CD4-positive, alpha-beta memory T cell (primary cell): ENCODE results near the gene BAIAP2L1. TPM values are rescaled to one million over a fixed set of nuclear protein-coding genes. Genes with fewer than 3 reads are reported as not detected.

Experiments
- CTCF ChIA-PET: fragments of 350-600 bp; sonication (Branson Sonifier 250); formaldehyde crosslinking; loops from one replicate; lab custom pipeline; 2021; ENCODE audit warnings: inconsistent platforms; ENCODE audit not compliant: partially characterized antibody; lab: Charles Lee
- POLR2A ChIA-PET: fragments of 350-600 bp; sonication (Branson Sonifier 250); formaldehyde crosslinking; loops from one replicate; lab custom pipeline; 2021; ENCODE audit not compliant: partially characterized antibody; lab: Charles Lee
- DNase-seq, 5 donors: peaks; one replicate each; pipeline versions ENCODE4 v3.0.0 to v3.0.0-alpha.2; 2020 to 2022; ENCODE audit warnings: mixed read lengths in 1 of 5
- H3K27ac ChIP-seq: one replicate; pipeline ENCODE4 v1.7.0; 2013; ENCODE audit warnings: low read depth, low read length
- H3K27me3 ChIP-seq: 2 replicates; pipeline ENCODE4 v1.7.0; 2013; ENCODE audit warnings: mild to moderate bottlenecking, low read length, moderate library complexity; ENCODE audit not compliant: insufficient read depth
- H3K36me3 ChIP-seq: 2 replicates; pipeline ENCODE4 v1.7.0; 2013; ENCODE audit warnings: mild to moderate bottlenecking, low read length, moderate library complexity; ENCODE audit not compliant: insufficient read depth
- H3K4me1 ChIP-seq: 2 replicates; pipeline ENCODE4 v1.7.0; 2013; ENCODE audit warnings: mild to moderate bottlenecking, low read length, moderate library complexity; ENCODE audit not compliant: insufficient read depth
- H3K4me3 ChIP-seq, 2 donors: one replicate each; pipeline ENCODE4 v1.7.0; 2013; ENCODE audit warnings: low read length in 2 of 2, mild to moderate bottlenecking in 1 of 2
- H3K9me3 ChIP-seq, 2 donors: one replicate each; pipeline ENCODE4 v1.7.0; 2013; ENCODE audit warnings: low read length in 2 of 2, control low read depth in 1 of 2; ENCODE audit not compliant: control insufficient read depth in 1 of 2
- H3K27ac Mint-ChIP-seq, 7 donors: one replicate each; pipeline ENCODE4 v1.8.0; 2020 to 2021; ENCODE audit warnings: mixed read lengths in 7 of 7, mild to moderate bottlenecking in 6 of 7, inconsistent platforms in 3 of 7, moderate library complexity in 3 of 7
- H3K27me3 Mint-ChIP-seq, 2 donors: one replicate each; pipeline ENCODE4 v1.8.0; 2020 to 2021; ENCODE audit warnings: mixed read lengths in 2 of 2
- H3K36me3 Mint-ChIP-seq, 2 donors: one replicate each; pipeline ENCODE4 v1.8.0; 2020 to 2021; ENCODE audit warnings: mixed read lengths in 2 of 2, inconsistent platforms in 1 of 2, mild to moderate bottlenecking in 1 of 2
- H3K4me1 Mint-ChIP-seq, 4 donors: one replicate each; pipeline ENCODE4 v1.8.0; 2020 to 2021; ENCODE audit warnings: mixed read lengths in 4 of 4, mild to moderate bottlenecking in 1 of 4
- H3K4me3 Mint-ChIP-seq, 8 donors: one replicate each; pipeline ENCODE4 v1.8.0; 2020 to 2021; ENCODE audit warnings: mixed read lengths in 8 of 8, mild to moderate bottlenecking in 7 of 8, moderate library complexity in 6 of 8, inconsistent platforms in 3 of 8
- H3K9me3 Mint-ChIP-seq, 8 donors: one replicate each; pipeline ENCODE4 v1.8.0; 2020 to 2021; ENCODE audit warnings: mixed read lengths in 8 of 8, mild to moderate bottlenecking in 5 of 8, inconsistent platforms in 3 of 8, moderate library complexity in 1 of 8
- intact Hi-C: fragments of 100-400 bp; cut with micrococcal nuclease; formaldehyde crosslinking; loops from one replicate; pipeline ENCODE4 v1.15.1; 2023
- polyA plus RNA-seq, 2 donors: library from polyadenylated mRNA; unstranded; fragments of 300-500 nt; fragmentation: Illumina TruSeq; gene quantifications; one replicate each; pipeline ENCODE4 v1.2.3, GENCODE V29; 2021
- total RNA-seq, 2 experiments: library from RNA; stranded (reverse); gene quantifications; one replicate each; pipeline ENCODE4 v1.2.3, GENCODE V29; 2021

Gene BAIAP2L1
- total and polyA plus RNA-seq, 4 experiments from 2014 or later = 0.32 to 0.42 (median 0.37) TPM

DNA sequence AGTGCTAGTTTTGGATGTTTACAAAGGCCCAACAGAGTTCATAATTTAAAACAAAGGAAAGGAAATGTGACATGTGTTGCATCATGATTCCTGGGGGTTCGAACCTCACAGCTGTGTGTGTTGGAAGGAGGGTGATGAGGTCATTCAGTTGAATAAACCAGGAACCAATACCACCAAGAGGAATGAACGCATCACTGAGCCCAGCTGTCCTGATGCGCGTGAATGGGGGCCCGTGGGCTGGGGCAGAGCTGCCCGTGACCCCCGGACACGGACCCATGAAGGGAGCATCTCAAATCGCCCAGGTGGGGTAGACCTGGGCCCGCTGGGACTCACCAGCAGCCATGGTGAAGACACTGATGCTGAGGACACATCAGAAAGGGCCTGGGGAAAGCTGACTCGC lies 86.4 kb downstream of the BAIAP2L1 start:
- Mint-ChIP-seq H3K9me3 (peaks cover 0 to 7% (median 1%) of the 10 kb centered on the region in 8 donors), H3K27me3 (peaks cover 0 to 1% of the 10 kb centered on the region in 2 donors), H3K36me3 (peaks cover 0 to 9% of the 10 kb centered on the region in 2 donors), H3K4me1 (no peaks in the 10 kb centered on the region), H3K4me3 (no peak overlapping the region), H3K27ac (peak overlapping the region in 1 of 7 donors; percentile 30)
- no peaks in the 10 kb centered on the region for H3K27me3 ChIP-seq
- H3K27ac ChIP-seq = no peak overlapping the region
- CTCF ChIA-PET = no interaction called here
- intact Hi-C loops = no loop called here
- no peak overlapping the region for H3K4me3 ChIP-seq
- POLR2A ChIA-PET = interaction anchor here (0.9 kb wide), 1 partner anchor 63 kb away, joined by 3 read pairs; no protein-coding TSS in a partner anchor
- H3K4me1 ChIP-seq = no peaks in the 10 kb centered on the region
- H3K9me3 ChIP-seq = no peaks in the 10 kb centered on the region
- DNase-seq = no peak
- H3K36me3 ChIP-seq = no peaks in the 10 kb centered on the region

DNA sequence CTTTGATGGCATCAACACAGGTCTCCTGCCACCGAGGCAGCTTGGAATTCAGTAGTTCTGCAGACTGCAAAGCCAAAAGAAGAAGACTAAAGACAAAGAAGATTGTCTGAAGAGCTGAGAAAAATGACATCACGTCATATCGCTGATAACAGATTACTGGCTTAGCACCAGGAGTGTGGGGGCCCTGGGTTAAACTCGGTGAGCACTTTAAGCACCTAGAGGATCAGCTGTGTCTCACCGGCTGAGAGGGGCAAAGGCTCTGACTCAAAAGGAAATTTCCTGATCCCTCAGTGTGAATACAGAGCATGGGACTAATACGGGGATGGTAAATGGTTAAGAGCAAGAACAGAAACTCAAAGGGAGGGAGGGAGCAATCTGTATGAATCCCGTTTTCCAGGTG lies 88.7 kb downstream of the BAIAP2L1 start:
- H3K27ac Mint-ChIP-seq = no peak overlapping the region
- H3K36me3 ChIP-seq = no peaks in the 10 kb centered on the region
- H3K27me3 Mint-ChIP-seq = no peaks in the 10 kb centered on the region
- no peak overlapping the region for H3K4me3 Mint-ChIP-seq
- H3K4me1 Mint-ChIP-seq = no peaks in the 10 kb centered on the region
- H3K36me3 Mint-ChIP-seq = peaks cover 0 to 4% of the 10 kb centered on the region in 2 donors
- ChIA-PET CTCF (no interaction called here), POLR2A (no interaction called here)
- DNase-seq = no peak
- H3K27me3 ChIP-seq = no peaks in the 10 kb centered on the region
- H3K9me3 Mint-ChIP-seq = peaks cover 0 to 4% (median 1%) of the 10 kb centered on the region in 8 donors
- H3K4me3 ChIP-seq = no peak overlapping the region
- no peaks in the 10 kb centered on the region for H3K9me3 ChIP-seq
- H3K27ac ChIP-seq = no peak overlapping the region
- intact Hi-C loops = no loop called here
- no peaks in the 10 kb centered on the region for H3K4me1 ChIP-seq

DNA sequence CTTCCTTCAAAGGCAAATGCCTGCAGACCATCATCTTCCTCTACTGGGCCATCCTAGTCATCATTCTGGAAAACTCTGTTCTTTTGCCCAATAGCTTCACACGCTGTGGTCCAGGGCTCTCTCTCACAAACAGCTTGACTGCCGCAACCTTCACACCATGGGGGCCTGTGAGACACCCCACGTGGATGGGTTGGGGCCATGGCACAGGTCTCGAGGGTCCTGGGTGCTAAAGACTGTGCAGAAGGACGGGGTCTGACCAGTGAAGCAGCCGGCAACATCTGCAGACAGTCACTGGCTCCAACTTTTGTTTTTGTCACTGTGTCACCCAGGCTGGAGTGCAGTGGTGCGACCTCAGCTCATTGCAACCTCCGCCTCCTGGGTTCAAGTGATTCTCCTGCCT lies 91.3 kb downstream of the BAIAP2L1 start:
- Mint-ChIP-seq H3K4me3 (no peak overlapping the region), H3K36me3 (peaks cover 0 to 4% of the 10 kb centered on the region in 2 donors), H3K27me3 (no peaks in the 10 kb centered on the region), H3K4me1 (no peaks in the 10 kb centered on the region), H3K27ac (peak overlapping the region in 1 of 7 donors; percentile 22), H3K9me3 (no peaks in the 10 kb centered on the region)
- no peaks in the 10 kb centered on the region for H3K4me1 ChIP-seq
- no peaks in the 10 kb centered on the region for H3K9me3 ChIP-seq
- intact Hi-C loops = no loop called here
- H3K27me3 ChIP-seq = no peaks in the 10 kb centered on the region
- POLR2A ChIA-PET = no interaction called here
- DNase-seq = no peak
- CTCF ChIA-PET = no interaction called here
- H3K27ac ChIP-seq = no peak overlapping the region
- H3K4me3 ChIP-seq = no peak overlapping the region
- no peaks in the 10 kb centered on the region for H3K36me3 ChIP-seq

DNA sequence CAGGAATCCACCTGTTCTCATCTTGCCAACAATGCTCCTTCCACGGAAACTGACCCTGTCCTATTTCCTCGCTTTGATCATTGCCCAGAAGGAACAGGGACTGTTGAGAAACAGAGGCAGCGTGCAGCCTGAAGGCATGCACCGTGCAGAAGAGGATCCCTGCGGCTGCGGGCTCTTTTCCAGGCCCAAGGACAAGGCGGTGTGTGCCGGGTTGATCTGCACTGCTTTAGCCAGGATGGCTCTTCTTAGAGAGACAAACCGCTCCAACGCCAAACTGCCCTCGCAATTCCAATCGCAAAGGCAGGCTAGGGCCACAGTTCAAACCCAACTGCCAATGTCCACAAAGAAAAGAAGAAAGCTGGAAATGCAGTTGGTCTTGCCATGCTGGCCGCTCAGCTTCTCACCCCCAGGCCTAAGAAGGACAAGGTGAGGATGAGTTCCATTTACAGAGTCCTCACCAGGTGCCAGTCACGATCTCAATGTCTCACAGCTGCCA lies 92.9 kb downstream of the BAIAP2L1 start:
- no peaks in the 10 kb centered on the region for H3K9me3 ChIP-seq
- ChIA-PET CTCF (no interaction called here), POLR2A (no interaction called here)
- H3K9me3 Mint-ChIP-seq = no peaks in the 10 kb centered on the region
- no peaks in the 10 kb centered on the region for H3K27me3 Mint-ChIP-seq
- H3K27me3 ChIP-seq = no peaks in the 10 kb centered on the region
- H3K4me3 ChIP-seq = no peak overlapping the region
- H3K4me3 Mint-ChIP-seq = no peak overlapping the region
- H3K36me3 ChIP-seq = no peaks in the 10 kb centered on the region
- no peaks in the 10 kb centered on the region for H3K4me1 ChIP-seq
- H3K4me1 Mint-ChIP-seq = no peaks in the 10 kb centered on the region
- intact Hi-C loops = no loop called here
- H3K27ac Mint-ChIP-seq = peak overlapping the region in 1 of 7 donors; percentile 51
- H3K36me3 Mint-ChIP-seq = peaks cover 0 to 4% of the 10 kb centered on the region in 2 donors
- no peak for DNase-seq
- no peak overlapping the region for H3K27ac ChIP-seq

DNA sequence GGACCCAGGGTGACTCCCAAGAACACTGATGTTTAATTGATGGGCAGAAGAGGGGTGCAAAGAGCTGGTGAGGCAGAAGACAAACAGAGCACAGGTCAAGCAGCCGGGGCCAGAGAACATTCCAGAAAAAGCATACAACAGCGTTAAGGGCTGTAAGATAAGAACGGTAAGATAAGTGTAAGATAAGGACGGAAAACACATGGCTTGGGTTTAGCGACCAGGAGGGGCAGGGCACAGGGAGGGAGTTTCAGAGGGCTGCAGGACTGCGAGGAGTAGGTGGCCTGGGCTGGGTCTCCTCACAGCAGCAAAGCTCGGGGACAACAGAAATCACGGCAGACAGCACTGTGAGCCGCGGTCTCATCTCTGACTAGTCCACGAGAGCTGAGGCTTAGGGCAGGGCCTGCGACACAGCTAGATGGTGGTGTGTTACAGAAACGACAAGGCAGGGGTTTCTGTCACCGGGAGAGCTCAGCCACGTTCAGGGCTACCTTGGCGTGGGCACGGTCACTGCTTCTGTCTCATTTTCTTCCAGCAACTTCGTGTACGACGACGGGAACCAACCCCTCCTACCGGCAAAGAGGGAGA lies 94.8 kb downstream of the BAIAP2L1 start:
- Histone ChIP-seq H3K4me3 (no peak overlapping the region), H3K9me3 (no peaks in the 10 kb centered on the region), H3K4me1 (no peaks in the 10 kb centered on the region), H3K27ac (no peak overlapping the region), H3K36me3 (no peaks in the 10 kb centered on the region), H3K27me3 (no peaks in the 10 kb centered on the region)
- H3K27ac Mint-ChIP-seq = peak overlapping the region in 1 of 7 donors; percentile 83
- POLR2A ChIA-PET = interaction anchor here (0.7 kb wide), 1 partner anchor 24 kb away, joined by 3 read pairs; no protein-coding TSS in a partner anchor
- H3K27me3 Mint-ChIP-seq = no peaks in the 10 kb centered on the region
- DNase-seq = no peak
- no peaks in the 10 kb centered on the region for H3K4me1 Mint-ChIP-seq
- intact Hi-C loops = no loop called here
- peaks cover 0 to 4% of the 10 kb centered on the region in 2 donors for H3K36me3 Mint-ChIP-seq
- no peak overlapping the region for H3K4me3 Mint-ChIP-seq
- CTCF ChIA-PET = no interaction called here
- H3K9me3 Mint-ChIP-seq = no peaks in the 10 kb centered on the region

DNA sequence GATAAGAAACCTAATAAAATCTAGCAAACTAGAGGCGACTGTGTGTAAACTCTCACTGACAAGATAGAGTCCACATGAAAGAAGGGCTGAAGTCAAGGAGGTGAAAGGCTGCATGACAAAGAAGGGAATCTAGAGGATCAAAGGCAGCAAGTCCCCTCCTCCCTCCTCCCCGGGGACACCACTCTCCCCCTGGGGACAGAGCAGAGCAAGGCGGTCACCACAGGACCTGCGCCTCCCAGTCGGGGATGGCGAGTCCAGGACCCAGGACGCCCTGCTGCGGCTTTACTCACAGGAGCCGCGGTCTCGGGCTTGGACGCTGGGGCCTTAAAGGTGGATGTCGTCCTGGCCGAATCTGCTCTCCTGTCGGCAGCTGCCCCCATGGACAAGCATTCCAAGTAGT lies 97.0 kb downstream of the BAIAP2L1 start:
- no peaks in the 10 kb centered on the region for H3K9me3 Mint-ChIP-seq
- no peaks in the 10 kb centered on the region for H3K4me1 Mint-ChIP-seq
- Histone ChIP-seq H3K27me3 (no peaks in the 10 kb centered on the region), H3K36me3 (no peaks in the 10 kb centered on the region), H3K4me1 (no peaks in the 10 kb centered on the region), H3K9me3 (no peaks in the 10 kb centered on the region), H3K4me3 (no peak overlapping the region), H3K27ac (no peak overlapping the region)
- ChIA-PET CTCF (no interaction called here), POLR2A (no interaction called here)
- no peak overlapping the region for H3K27ac Mint-ChIP-seq
- H3K36me3 Mint-ChIP-seq = peaks cover 0 to 4% of the 10 kb centered on the region in 2 donors
- no peak overlapping the region for H3K4me3 Mint-ChIP-seq
- intact Hi-C loops = no loop called here
- DNase-seq = no peak
- no peaks in the 10 kb centered on the region for H3K27me3 Mint-ChIP-seq

DNA sequence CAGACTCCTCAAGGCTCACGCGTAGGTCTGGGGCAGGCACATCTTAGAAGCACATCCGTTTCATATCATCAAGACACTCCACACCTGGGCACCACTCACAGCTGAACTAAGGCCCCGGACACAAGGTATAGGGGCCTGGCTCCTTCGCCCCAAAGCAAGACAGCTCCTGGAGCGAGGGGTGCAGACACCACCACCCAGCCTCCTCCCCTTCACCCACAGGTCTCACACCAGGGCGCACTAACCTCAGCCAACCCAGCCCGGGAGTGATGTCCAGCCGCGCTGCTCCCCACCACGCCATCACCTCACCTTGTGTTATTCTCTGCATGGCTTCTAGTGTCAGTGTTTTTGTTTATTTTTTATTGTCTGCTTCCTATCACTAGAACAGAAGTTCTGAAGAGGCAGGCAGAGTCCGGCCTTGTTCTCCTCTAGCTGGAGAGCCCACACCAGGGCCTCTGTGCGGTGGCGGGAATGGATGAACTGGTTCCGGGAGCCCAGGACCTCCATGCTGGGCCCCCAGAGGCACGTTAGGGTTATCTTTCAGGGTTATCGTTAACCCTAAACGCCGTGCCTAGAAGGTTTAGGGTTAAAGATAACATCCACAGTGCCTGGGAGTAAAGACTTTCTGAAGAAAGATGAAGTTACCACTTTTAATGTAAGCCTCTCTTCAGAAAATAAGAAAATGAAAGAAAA lies 97.6 kb downstream of the BAIAP2L1 start:
- Mint-ChIP-seq H3K4me3 (no peak overlapping the region), H3K27ac (no peak overlapping the region), H3K36me3 (peaks cover 0 to 4% of the 10 kb centered on the region in 2 donors), H3K27me3 (no peaks in the 10 kb centered on the region), H3K9me3 (no peaks in the 10 kb centered on the region), H3K4me1 (no peaks in the 10 kb centered on the region)
- intact Hi-C loops = no loop called here
- H3K9me3 ChIP-seq = no peaks in the 10 kb centered on the region
- CTCF ChIA-PET = no interaction called here
- H3K36me3 ChIP-seq = no peaks in the 10 kb centered on the region
- POLR2A ChIA-PET = no interaction called here
- no peak overlapping the region for H3K4me3 ChIP-seq
- H3K27me3 ChIP-seq = no peaks in the 10 kb centered on the region
- H3K4me1 ChIP-seq = no peaks in the 10 kb centered on the region
- no peak overlapping the region for H3K27ac ChIP-seq
- no peak for DNase-seq
